ENCODE measurements around the gene PDXK.

- no peak for TF ChIP-seq CTCF (IDR thresholded peaks at IDR 0.05)
- no peak for TF ChIP-seq POLR2A (IDR thresholded peaks at IDR 0.05)
These were observed 24.9 kb upstream of the PDXK start for GRCh38 chr21:43693981-43694380.

All from uterus (tissue), 2 donors.